Embryonic facial prominence (tissue), 1 donor: ENCODE measurements around the gene HFE.
"Not testable (repeated sequence)": the region's sequence is repeated elsewhere in the genome, so short reads cannot be mapped to it uniquely, and the experiment has no call there.

Experiments used
- DNase-seq: peaks from one replicate; pipeline ENCODE4 v3.0.0-alpha.2; 2016; ENCODE audit errors: extremely low spot score

The HFE gene

GRCh38 chr6:26058477-26059033 lies 28.7 kb upstream of the HFE start:
- DNase-seq: not testable (repeated sequence)

- DNase-seq: no peak
Measured at GRCh38 chr6:26059941-26060340, 27.3 kb upstream of the HFE start.

- DNase-seq: peak; percentile 39
Measured at GRCh38 chr6:26064619-26065257, 22.5 kb upstream of the HFE start.

- peak; percentile 66 for DNase-seq
Measured at GRCh38 chr6:26065952-26066380, 21.3 kb upstream of the HFE start.

GRCh38 chr6:26067367-26067766 lies 19.9 kb upstream of the HFE start:
- no peak for DNase-seq

GRCh38 chr6:26068036-26068435 lies 19.2 kb upstream of the HFE start:
- DNase-seq: no peak

- no peak for DNase-seq
Measured at GRCh38 chr6:26071135-26071534, 16.1 kb upstream of the HFE start.

- no peak for DNase-seq
Measured at GRCh38 chr6:26075063-26075717, 12.0 kb upstream of the HFE start.

- DNase-seq: not testable (repeated sequence)
Measured at GRCh38 chr6:26078066-26078465, 9.2 kb upstream of the HFE start.

- not testable (repeated sequence) for DNase-seq
Measured at GRCh38 chr6:26081096-26081495, 6.1 kb upstream of the HFE start.

- no peak for DNase-seq
Measured at GRCh38 chr6:26086211-26086610, 1.0 kb upstream of the HFE start.

- no peak for DNase-seq
Measured at GRCh38 chr6:26088344-26088743, 1.1 kb downstream of the HFE start.

- no peak for DNase-seq
Measured at GRCh38 chr6:26089272-26089671, 2.0 kb downstream of the HFE start.

- no peak for DNase-seq
Measured at GRCh38 chr6:26092443-26092842, 5.2 kb downstream of the HFE start.

GRCh38 chr6:26094036-26094435 lies 6.8 kb downstream of the HFE start:
- no peak for DNase-seq

GRCh38 chr6:26097268-26097875 lies 10.1 kb downstream of the HFE start:
- peak; percentile 75 for DNase-seq

- DNase-seq: no peak
Measured at GRCh38 chr6:26103141-26103769, 16.0 kb downstream of the HFE start.

GRCh38 chr6:26103770-26104456 lies 16.7 kb downstream of the HFE start:
- DNase-seq: peak; percentile 93

- no peak for DNase-seq
Measured at GRCh38 chr6:26104457-26105108, 17.4 kb downstream of the HFE start.

- no peak for DNase-seq
Measured at GRCh38 chr6:26105109-26105730, 18.0 kb downstream of the HFE start.

- no peak for DNase-seq
Measured at GRCh38 chr6:26105842-26106241, 18.6 kb downstream of the HFE start.
